Stimulated activated naive CD8-positive, alpha-beta T cell treated with anti-CD3 and anti-CD28 coated beads, Interleukin-15, Interleukin-2, amounts not matched to agents 100 ng/mL and 50 ng/mL, for 24 hours (primary cell): Measurements from ENCODE around the gene CDH4.

Experiments
- H3K27ac Mint-ChIP-seq: one replicate; pipeline ENCODE4 v1.8.0; 2021; ENCODE audit warnings: mild to moderate bottlenecking, mixed read lengths
- H3K27me3 Mint-ChIP-seq: one replicate; pipeline ENCODE4 v1.8.0; 2021; ENCODE audit warnings: mixed read lengths
- H3K36me3 Mint-ChIP-seq: one replicate; pipeline ENCODE4 v1.8.0; 2021; ENCODE audit warnings: low read depth, mixed read lengths
- H3K4me1 Mint-ChIP-seq: one replicate; pipeline ENCODE4 v1.8.0; 2021; ENCODE audit warnings: low read depth, mixed read lengths
- H3K4me3 Mint-ChIP-seq: one replicate; pipeline ENCODE4 v1.8.0; 2021; ENCODE audit warnings: mild to moderate bottlenecking, mixed read lengths
- H3K9me3 Mint-ChIP-seq: one replicate; pipeline ENCODE4 v1.8.0; 2021; ENCODE audit warnings: mixed read lengths

Gene CDH4

DNA sequence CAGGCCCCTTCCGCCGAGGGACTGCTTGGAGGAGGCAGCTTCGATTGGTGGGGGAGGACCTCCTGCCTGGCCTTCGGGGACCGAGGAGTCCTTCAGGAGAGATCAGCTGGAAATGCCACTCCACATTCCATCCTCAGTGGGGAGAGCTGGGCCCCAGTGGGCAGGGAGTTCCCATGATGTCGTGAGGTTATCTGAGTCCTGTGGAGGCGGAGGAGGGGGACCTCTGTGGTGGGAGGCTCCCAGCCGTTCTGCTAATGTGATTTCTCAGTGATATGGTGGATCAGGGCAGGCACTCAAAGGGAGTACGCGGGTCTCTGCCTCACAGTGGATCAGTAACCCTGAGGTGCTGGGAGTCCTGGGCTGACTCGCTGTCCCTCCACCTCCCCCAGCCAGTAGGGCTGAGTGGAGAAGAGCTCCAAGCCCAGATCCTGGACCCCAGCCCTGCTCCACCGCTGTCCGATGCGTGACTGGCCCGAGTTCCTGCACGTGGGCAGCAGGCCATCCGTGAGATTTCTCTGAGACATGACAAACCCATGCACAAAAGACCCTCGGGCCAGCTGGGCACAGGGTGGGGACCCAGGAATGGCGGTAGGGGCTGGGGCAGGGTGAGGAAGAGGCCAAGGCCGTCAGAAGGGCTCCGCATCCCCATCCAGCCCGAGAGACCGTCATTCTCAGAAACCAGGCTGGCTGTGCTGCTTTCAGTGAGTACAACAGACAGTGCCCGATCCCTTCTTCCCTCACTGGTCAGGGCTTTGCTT, 617.9 kb downstream of the CDH4 start:
- Mint-ChIP-seq H3K4me1 (no peaks in the 10 kb centered on the region), H3K27me3 (no peaks in the 10 kb centered on the region), H3K4me3 (no peak overlapping the region), H3K27ac (no peak overlapping the region), H3K36me3 (no peaks in the 10 kb centered on the region), H3K9me3 (peaks cover 8% of the 10 kb centered on the region)

DNA sequence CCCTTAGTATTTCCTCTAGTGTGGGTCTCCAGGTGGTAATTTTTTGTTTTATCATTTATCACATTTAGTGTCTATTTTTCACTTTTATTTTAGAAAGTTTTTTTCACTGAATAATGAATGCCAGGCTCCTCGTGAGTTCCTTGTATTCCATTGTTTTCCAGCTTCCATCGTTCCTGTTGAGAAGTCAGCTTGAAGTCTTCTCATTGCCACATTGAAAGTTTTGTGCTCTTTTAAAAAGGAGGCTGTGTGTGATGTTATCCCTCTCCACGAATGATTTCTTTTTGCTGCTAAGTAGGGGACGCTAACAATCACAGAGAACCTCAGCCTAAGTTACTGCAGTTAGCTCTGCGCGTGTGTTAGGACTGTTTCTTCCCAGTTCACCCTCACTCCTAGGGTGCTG, 619.1 kb downstream of the CDH4 start:
- Mint-ChIP-seq H3K4me1 (no peaks in the 10 kb centered on the region), H3K9me3 (no peaks in the 10 kb centered on the region), H3K4me3 (no peak overlapping the region), H3K27ac (no peak overlapping the region), H3K36me3 (no peaks in the 10 kb centered on the region), H3K27me3 (no peaks in the 10 kb centered on the region)

GRCh38 chr20:61871913-61872312, 619.9 kb downstream of the CDH4 start:
- Mint-ChIP-seq H3K4me3 (no peak overlapping the region), H3K9me3 (no peaks in the 10 kb centered on the region), H3K4me1 (no peaks in the 10 kb centered on the region), H3K27me3 (no peaks in the 10 kb centered on the region), H3K27ac (no peak overlapping the region), H3K36me3 (no peaks in the 10 kb centered on the region)

- no peaks in the 10 kb centered on the region for H3K4me1 Mint-ChIP-seq
- no peaks in the 10 kb centered on the region for H3K36me3 Mint-ChIP-seq
- no peak overlapping the region for H3K4me3 Mint-ChIP-seq
- H3K9me3 Mint-ChIP-seq = no peaks in the 10 kb centered on the region
- H3K27ac Mint-ChIP-seq = no peak overlapping the region
- no peaks in the 10 kb centered on the region for H3K27me3 Mint-ChIP-seq
Measured at GRCh38 chr20:61872371-61872900, 620.4 kb downstream of the CDH4 start.

- Mint-ChIP-seq H3K27me3 (no peaks in the 10 kb centered on the region), H3K9me3 (no peaks in the 10 kb centered on the region), H3K4me3 (no peak overlapping the region), H3K36me3 (no peaks in the 10 kb centered on the region), H3K4me1 (no peaks in the 10 kb centered on the region), H3K27ac (no peak overlapping the region)
Measured at GRCh38 chr20:61873651-61874420, 621.8 kb downstream of the CDH4 start.

DNA sequence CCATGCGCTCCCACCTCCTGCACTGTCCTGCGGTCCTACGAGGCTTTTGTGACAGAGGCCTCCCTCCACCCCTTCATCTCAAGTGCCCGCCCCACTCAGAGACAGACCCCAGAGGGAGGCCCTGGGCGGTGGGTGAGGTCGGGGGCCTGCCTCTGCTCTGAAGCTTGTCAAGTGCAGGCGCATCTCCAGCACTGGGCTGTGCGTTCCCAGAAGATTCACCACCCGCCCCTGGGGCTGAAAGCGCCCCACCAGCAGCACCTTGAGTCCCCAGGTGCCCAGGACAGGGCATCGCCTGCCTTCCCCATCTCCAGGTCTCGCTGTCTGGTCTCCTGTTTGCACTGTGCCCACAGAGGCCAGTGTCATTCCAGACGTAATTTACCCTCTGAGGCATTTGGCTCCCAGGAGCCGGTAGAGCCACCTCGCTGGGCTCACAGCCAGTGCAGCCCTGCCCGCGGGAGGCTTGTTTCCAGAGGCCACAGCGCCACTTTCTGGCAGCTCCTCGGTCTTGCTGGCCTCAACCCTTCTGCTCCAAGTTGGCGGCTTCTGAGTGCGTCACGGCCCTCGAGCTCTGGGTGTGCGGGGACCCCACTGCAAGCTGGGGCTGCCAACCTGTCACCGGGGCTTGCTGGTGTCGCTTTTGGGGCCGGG, 622.5 kb downstream of the CDH4 start:
- no peak overlapping the region for H3K27ac Mint-ChIP-seq
- no peak overlapping the region for H3K4me3 Mint-ChIP-seq
- H3K27me3 Mint-ChIP-seq = no peaks in the 10 kb centered on the region
- no peaks in the 10 kb centered on the region for H3K9me3 Mint-ChIP-seq
- no peaks in the 10 kb centered on the region for H3K36me3 Mint-ChIP-seq
- H3K4me1 Mint-ChIP-seq = no peaks in the 10 kb centered on the region

- Mint-ChIP-seq H3K27me3 (no peaks in the 10 kb centered on the region), H3K4me1 (no peaks in the 10 kb centered on the region), H3K4me3 (no peak overlapping the region), H3K27ac (no peak overlapping the region), H3K36me3 (no peaks in the 10 kb centered on the region), H3K9me3 (no peaks in the 10 kb centered on the region)
Measured at GRCh38 chr20:61875221-61875885, 623.3 kb downstream of the CDH4 start.

DNA sequence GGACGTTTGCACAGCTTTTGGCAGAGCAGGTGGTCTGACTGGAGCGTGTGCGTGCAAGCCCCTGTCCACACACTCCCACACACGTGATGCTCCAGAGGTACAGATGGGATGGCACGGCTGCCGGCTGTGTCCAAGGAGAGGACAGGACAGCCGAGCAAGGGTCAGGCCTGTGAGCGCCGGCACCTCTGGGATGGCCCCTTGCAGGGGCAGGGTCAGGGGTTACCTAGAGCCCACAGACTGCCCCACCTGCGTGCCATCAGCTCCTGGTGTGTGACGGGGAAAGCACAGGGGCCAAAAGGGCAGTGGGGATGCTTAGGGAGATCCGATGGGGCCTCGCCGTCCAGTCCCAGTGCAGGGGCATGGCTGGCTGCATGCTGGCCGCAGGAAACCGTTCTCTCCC, 623.9 kb downstream of the CDH4 start:
- Mint-ChIP-seq H3K36me3 (no peaks in the 10 kb centered on the region), H3K9me3 (no peaks in the 10 kb centered on the region), H3K27me3 (no peaks in the 10 kb centered on the region), H3K4me1 (no peaks in the 10 kb centered on the region), H3K4me3 (no peak overlapping the region), H3K27ac (no peak overlapping the region)

- H3K27ac Mint-ChIP-seq = no peak overlapping the region
- no peaks in the 10 kb centered on the region for H3K9me3 Mint-ChIP-seq
- no peaks in the 10 kb centered on the region for H3K4me1 Mint-ChIP-seq
Measured at GRCh38 chr20:61876952-61877728, 625.1 kb downstream of the CDH4 start.

GRCh38 chr20:61877776-61878477, 625.9 kb downstream of the CDH4 start:
- no peak overlapping the region for H3K27ac Mint-ChIP-seq
- H3K27me3 Mint-ChIP-seq = no peaks in the 10 kb centered on the region
- H3K9me3 Mint-ChIP-seq = no peaks in the 10 kb centered on the region
- no peak overlapping the region for H3K4me3 Mint-ChIP-seq
- H3K4me1 Mint-ChIP-seq = no peaks in the 10 kb centered on the region
- no peaks in the 10 kb centered on the region for H3K36me3 Mint-ChIP-seq

More at GRCh38 chr20:61876952-61877728, 625.1 kb downstream of the CDH4 start:
- Mint-ChIP-seq H3K4me3 (no peak overlapping the region), H3K36me3 (no peaks in the 10 kb centered on the region), H3K27me3 (no peaks in the 10 kb centered on the region)

DNA sequence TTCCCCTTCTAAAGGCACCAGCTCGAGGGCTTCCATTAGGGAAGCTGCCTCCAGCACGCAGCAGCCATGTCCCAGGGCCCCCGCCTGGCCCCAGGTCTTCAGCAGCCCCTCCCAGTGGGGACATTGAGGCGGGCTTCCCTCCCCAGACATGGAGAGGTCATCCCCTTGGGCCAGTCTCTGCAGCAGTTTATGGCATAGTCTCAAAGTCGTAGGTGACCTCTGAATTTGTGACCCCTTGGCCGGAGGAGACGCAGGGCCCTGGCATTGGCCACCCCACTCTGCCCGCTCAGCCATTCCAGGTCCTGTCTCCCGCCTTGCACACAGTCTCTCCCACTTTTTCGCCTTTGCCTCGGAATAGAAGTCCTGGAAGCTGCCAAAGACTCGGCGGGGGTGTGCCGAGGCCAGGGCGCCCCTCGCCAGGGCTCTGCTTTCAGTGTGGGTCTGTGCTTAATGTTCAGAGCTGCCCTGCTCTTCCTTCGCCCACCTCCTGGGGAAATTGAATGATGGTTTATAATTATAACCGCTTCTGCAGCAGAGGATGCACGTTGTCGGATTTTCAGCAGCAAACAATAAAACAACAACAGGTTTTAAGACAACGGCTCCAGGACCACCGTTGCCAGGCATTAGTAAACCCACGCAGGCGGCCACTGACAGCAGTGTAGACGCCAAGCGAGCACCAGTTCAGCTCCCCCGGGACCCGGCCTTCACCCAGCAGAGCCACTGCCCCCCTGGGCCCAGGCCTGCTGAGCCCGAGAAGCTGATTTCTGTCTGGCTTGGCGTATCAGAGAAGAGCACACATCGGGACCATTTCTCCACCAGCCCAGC, 626.6 kb downstream of the CDH4 start:
- Mint-ChIP-seq H3K9me3 (no peaks in the 10 kb centered on the region), H3K4me1 (no peaks in the 10 kb centered on the region), H3K4me3 (no peak overlapping the region)

DNA sequence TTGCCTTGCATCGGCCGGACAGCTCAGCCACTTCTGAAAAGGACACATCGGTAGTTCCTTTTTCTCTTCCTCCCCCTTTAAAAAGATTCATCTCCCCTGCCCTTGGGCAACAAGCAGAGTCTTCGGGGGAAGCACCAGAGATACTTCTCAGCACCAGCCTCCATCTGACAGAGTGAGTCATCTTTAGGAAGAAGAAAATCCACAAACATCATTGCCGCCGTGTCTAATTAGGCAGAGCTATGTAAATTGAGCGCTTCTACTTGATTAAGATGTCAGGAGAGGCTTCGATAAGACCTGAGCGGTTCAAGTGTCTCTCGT, 627.2 kb downstream of the CDH4 start:
- H3K36me3 Mint-ChIP-seq = no peaks in the 10 kb centered on the region
- no peaks in the 10 kb centered on the region for H3K27me3 Mint-ChIP-seq
- H3K4me1 Mint-ChIP-seq = no peaks in the 10 kb centered on the region
- no peak overlapping the region for H3K27ac Mint-ChIP-seq
- H3K9me3 Mint-ChIP-seq = no peaks in the 10 kb centered on the region
- no peak overlapping the region for H3K4me3 Mint-ChIP-seq

More for the DNA sequence above, 626.6 kb downstream of the CDH4 start:
- H3K27me3 Mint-ChIP-seq = no peaks in the 10 kb centered on the region
- H3K27ac Mint-ChIP-seq = no peak overlapping the region
- H3K36me3 Mint-ChIP-seq = no peaks in the 10 kb centered on the region

GRCh38 chr20:61879694-61880093, 627.6 kb downstream of the CDH4 start:
- Mint-ChIP-seq H3K27me3 (no peaks in the 10 kb centered on the region), H3K9me3 (no peaks in the 10 kb centered on the region)

More at GRCh38 chr20:61879694-61880093, 627.6 kb downstream of the CDH4 start:
- H3K4me3 Mint-ChIP-seq = no peak overlapping the region
- H3K36me3 Mint-ChIP-seq = no peaks in the 10 kb centered on the region
- H3K4me1 Mint-ChIP-seq = no peaks in the 10 kb centered on the region
- no peak overlapping the region for H3K27ac Mint-ChIP-seq
